Progenitor cell of endocrine pancreas (in vitro differentiated cells): ENCODE data around the gene RXRA. TPM values are rescaled to one million over a fixed set of nuclear protein-coding genes. Genes with fewer than 3 reads are reported as not detected.

Source experiments
- DNase-seq: peaks from one replicate; pipeline ENCODE4 v3.0.0; 2021; ENCODE audit warnings: low spot score; ENCODE audit not compliant: unreplicated experiment
- H3K27ac Mint-ChIP-seq: 2 replicates; pipeline ENCODE4 v1.8.0; 2021; ENCODE audit warnings: mild to moderate bottlenecking, moderate library complexity, mixed read lengths
- H3K27me3 Mint-ChIP-seq: 2 replicates; pipeline ENCODE4 v1.8.0; 2021; ENCODE audit warnings: mixed read lengths
- H3K36me3 Mint-ChIP-seq: 2 replicates; pipeline ENCODE4 v1.8.0; 2022; ENCODE audit warnings: mixed read lengths; ENCODE audit not compliant: insufficient read depth
- H3K4me1 Mint-ChIP-seq: 2 replicates; pipeline ENCODE4 v1.8.0; 2021; ENCODE audit warnings: low read depth, mixed read lengths
- H3K4me3 Mint-ChIP-seq: 2 replicates; pipeline ENCODE4 v1.8.0; 2021; ENCODE audit warnings: low read depth, mild to moderate bottlenecking, moderate library complexity, mixed read lengths
- H3K9me3 Mint-ChIP-seq: 2 replicates; pipeline ENCODE4 v1.8.0; 2021; ENCODE audit warnings: low read depth, mixed read lengths
- total RNA-seq: library from RNA; stranded (reverse); gene quantifications from 2 replicates; pipeline ENCODE4 v1.2.1, GENCODE V29; 2021
- TF ChIP-seq, protein P1 (sequence below): fragments of 200-600 bp; sonication (generic); IDR thresholded peaks from one replicate; pipeline ENCODE4 v1.5.0; 2021; ENCODE audit warnings: antibody characterized with exemption, mild to moderate bottlenecking; ENCODE audit not compliant: unreplicated experiment

RXRA gene
- total RNA-seq, 1 donor from 2014 or later = 64.8 TPM

DNA sequence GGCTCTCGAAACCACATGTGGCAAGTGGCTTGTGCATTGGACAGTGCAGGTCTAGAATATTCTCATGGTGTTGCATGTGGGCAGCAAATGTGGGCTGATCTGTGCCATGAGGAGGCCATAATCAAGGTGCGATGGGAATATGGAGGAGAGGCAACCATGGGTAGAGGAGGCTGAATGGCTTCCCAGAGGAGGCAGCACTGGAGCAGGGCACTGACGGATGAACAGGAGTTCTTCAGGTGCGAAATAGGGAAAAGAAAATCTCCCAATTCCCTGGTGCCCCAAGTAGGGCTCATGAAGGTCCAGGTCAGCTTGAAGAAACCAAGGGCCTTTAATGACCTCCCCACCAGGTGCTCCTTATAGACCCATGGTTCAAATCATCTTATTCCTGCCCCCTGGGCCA lies 126.5 kb downstream of the RXRA start:
- TF ChIP-seq, protein P1, sequence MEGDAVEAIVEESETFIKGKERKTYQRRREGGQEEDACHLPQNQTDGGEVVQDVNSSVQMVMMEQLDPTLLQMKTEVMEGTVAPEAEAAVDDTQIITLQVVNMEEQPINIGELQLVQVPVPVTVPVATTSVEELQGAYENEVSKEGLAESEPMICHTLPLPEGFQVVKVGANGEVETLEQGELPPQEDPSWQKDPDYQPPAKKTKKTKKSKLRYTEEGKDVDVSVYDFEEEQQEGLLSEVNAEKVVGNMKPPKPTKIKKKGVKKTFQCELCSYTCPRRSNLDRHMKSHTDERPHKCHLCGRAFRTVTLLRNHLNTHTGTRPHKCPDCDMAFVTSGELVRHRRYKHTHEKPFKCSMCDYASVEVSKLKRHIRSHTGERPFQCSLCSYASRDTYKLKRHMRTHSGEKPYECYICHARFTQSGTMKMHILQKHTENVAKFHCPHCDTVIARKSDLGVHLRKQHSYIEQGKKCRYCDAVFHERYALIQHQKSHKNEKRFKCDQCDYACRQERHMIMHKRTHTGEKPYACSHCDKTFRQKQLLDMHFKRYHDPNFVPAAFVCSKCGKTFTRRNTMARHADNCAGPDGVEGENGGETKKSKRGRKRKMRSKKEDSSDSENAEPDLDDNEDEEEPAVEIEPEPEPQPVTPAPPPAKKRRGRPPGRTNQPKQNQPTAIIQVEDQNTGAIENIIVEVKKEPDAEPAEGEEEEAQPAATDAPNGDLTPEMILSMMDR = no peak

DNA sequence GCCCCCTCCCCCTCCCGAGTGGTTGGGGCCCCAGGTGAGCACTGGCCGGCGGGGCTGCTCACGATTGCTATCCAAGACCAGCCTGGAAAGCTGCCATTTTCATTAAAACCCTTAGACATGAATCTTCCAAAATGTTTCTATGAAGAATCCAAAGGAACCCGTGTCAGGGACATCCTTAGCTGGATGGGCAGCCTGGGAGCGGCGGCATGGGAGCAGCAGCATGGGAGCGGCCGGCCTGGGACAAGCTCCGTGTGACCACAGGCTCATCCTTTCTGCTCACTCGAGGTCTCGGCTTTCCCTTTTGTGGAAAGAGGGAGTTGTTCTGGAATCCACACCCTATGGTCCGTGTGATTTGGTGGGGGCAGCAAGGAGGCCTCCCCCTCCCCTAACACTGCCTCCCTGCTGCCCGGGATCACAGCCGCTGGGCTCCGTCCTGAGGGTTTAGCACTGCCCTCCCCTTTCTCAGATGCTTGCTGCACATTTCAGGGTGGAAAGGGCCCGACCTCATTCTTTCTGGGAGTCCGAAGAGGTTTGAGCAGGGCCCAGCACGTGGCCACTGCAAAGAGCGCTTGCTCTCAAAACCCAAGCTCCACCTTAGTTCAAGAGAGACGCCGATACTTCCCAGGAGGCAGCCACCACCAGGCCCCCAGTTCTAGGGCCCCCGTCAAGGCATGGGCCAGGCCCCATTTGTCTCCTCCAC lies 127.7 kb downstream of the RXRA start:
- no peak overlapping the region for H3K4me3 Mint-ChIP-seq
- TF ChIP-seq, protein P1 = no peak
- no peaks in the 10 kb centered on the region for H3K36me3 Mint-ChIP-seq
- H3K4me1 Mint-ChIP-seq = peaks cover 9% of the 10 kb centered on the region
- no peak for DNase-seq
- peaks cover 5% of the 10 kb centered on the region for H3K27me3 Mint-ChIP-seq
- peaks cover 2% of the 10 kb centered on the region for H3K9me3 Mint-ChIP-seq
- H3K27ac Mint-ChIP-seq = no peak overlapping the region

More for the DNA sequence above, 126.5 kb downstream of the RXRA start:
- Mint-ChIP-seq H3K4me3 (no peak overlapping the region), H3K27me3 (peaks cover 5% of the 10 kb centered on the region), H3K9me3 (peaks cover 6% of the 10 kb centered on the region), H3K36me3 (no peaks in the 10 kb centered on the region), H3K4me1 (peaks cover 9% of the 10 kb centered on the region), H3K27ac (no peak overlapping the region)
- no peak for DNase-seq

DNA sequence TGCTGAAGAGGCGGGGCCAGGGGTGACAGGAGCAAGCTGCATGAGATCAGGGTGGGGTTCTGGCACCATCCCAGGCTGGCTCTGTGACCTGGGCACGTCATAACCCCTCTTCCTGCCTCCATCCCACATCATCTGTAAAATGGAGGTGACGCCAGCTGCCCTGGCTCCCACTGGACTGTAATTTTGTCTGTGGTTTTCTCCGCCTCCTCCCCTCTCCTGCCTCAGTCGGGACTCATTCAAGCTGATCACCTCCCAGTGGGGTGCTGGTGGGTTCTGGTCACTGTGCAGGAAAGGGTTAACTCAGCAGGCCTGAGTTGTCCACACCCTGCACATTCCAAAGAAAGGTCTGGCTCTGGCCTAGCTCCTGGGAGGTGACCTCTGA lies 128.2 kb downstream of the RXRA start:
- Mint-ChIP-seq H3K27me3 (peaks cover 5% of the 10 kb centered on the region), H3K9me3 (no peaks in the 10 kb centered on the region), H3K4me3 (no peak overlapping the region), H3K27ac (peak overlapping the region; percentile 76), H3K4me1 (peaks cover 9% of the 10 kb centered on the region), H3K36me3 (no peaks in the 10 kb centered on the region)
- no peak for DNase-seq
- TF ChIP-seq, protein P1 = no peak

DNA sequence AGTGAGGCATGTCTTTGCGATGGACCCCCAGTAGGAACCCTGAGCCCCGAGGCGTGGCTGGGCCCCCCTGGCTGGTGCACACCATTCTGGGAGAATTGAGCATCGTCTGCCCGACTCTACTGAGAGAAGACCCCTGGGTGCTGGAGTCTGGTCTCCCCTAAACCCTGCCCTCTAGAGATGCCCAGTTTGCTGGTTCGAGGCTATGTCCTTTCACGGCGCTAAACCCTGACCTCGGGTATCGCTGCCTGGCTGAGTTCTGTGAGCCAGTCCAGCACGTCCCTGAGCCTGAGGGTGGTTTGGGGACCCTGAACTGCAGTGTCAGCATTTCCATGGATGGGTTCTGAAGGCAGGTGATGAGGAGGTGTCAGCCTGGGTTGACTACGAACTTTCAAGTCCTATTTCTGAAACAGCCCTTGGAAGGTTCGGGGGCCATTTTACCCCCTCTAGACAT lies 128.8 kb downstream of the RXRA start:
- Mint-ChIP-seq H3K36me3 (no peaks in the 10 kb centered on the region), H3K27ac (peak overlapping the region; percentile 76), H3K9me3 (no peaks in the 10 kb centered on the region), H3K4me1 (peaks cover 9% of the 10 kb centered on the region), H3K4me3 (no peak overlapping the region), H3K27me3 (peaks cover 5% of the 10 kb centered on the region)
- TF ChIP-seq, protein P1 = no peak
- no peak for DNase-seq

DNA sequence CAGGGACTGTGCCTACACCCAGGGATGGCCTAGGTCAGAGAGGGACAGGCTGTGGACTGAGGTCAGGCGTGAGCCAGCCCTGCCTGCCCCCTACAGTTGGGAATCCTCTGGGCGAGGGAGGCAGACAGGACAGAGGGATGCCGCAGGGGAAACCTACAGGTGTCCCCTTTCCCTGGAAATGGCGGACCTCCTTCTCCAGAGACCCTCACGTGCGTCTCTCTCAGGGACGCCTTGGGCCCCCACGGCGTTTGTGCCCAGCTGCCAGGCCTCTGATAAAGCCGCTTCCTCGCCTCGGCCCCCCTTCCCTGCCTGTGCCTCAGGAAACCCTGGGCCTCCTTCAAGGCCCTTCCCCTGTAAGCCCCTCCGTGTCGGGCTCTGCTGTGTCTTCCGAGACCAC lies 129.3 kb downstream of the RXRA start:
- TF ChIP-seq, protein P1 = no peak
- Mint-ChIP-seq H3K27me3 (peaks cover 5% of the 10 kb centered on the region), H3K36me3 (no peaks in the 10 kb centered on the region), H3K4me3 (no peak overlapping the region), H3K9me3 (no peaks in the 10 kb centered on the region), H3K4me1 (peaks cover 9% of the 10 kb centered on the region), H3K27ac (no peak overlapping the region)
- DNase-seq = no peak
